ENCODE results near the gene TSPAN18. TPM values are rescaled to one million over a fixed set of nuclear protein-coding genes. Genes with fewer than 3 reads are reported as not detected.

Gene TSPAN18
- total RNA-seq, 1 experiment from 2014 or later = 0.77 TPM

DNA sequence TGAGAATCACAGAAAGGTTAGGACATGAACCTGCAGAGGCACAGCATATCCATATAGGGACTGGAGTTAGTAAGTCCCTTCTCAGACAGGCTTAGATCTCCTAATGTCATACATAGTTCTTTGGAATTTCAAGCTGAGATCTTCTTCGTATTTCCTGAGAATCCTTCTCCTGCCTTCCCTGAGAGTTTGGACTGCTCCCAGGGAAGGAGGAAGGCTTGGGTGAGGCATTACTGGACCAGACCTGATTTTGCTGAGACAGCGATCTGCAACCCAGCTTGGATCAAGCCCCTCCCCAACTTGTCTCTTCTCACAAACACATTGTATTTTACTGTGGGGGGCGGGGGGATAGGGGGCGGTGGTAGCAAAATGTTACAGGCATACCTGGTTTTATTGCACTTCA lies 108.5 kb downstream of the TSPAN18 start:
- ChIA-PET POLR2A (no interaction called here), CTCF (interaction anchor here (0.9 kb wide), 1 partner anchor 9 kb away, joined by 3 read pairs; no protein-coding TSS in a partner anchor)
- no TSS peak for BruUV-seq (replicated peaks)
- H3K36me3 Mint-ChIP-seq (ENCODE audit: insufficient read depth, unreplicated experiment) = no peaks in the 10 kb centered on the region
- no peak overlapping the region for H3K27ac Mint-ChIP-seq (ENCODE audit: low read depth, unreplicated experiment)
- no peak for DNase-seq (ENCODE audit: unreplicated experiment)
- intact Hi-C loops (cut with micrococcal nuclease) = no loop called here
- H3K9me3 Mint-ChIP-seq (ENCODE audit: unreplicated experiment) = no peaks in the 10 kb centered on the region
- H3K4me1 Mint-ChIP-seq (ENCODE audit: insufficient read depth, unreplicated experiment) = no peaks in the 10 kb centered on the region
- no peak overlapping the region for H3K4me3 Mint-ChIP-seq (ENCODE audit: unreplicated experiment)
- H3K27me3 Mint-ChIP-seq (ENCODE audit: insufficient read depth, unreplicated experiment) = peaks cover 35% of the 10 kb centered on the region
- TF ChIP-seq CTCF (IDR thresholded peaks at IDR 0.05; ENCODE audit: unreplicated experiment) = no peak

DNA sequence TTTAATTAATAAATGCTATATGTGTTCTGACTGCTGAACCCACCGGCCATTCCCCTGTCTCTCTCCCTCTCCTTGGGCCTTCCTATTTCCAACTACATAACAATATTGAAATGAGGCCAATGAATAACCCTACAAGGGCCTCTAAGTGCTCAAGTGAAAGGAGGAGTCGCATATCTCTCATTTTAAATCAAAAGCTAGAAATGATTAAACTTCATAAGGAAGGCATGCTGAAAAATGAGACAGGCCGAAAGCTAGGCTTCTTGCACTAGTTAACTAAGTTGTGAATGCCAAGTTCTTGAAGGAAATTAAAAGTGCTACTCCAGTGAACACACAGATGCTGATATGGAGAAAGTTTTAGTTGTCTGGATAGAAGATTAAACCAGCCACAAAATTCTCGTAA lies 109.2 kb downstream of the TSPAN18 start:
- Mint-ChIP-seq H3K36me3 (ENCODE audit: insufficient read depth, unreplicated experiment) (no peaks in the 10 kb centered on the region), H3K27ac (ENCODE audit: low read depth, unreplicated experiment) (no peak overlapping the region), H3K4me1 (ENCODE audit: insufficient read depth, unreplicated experiment) (no peaks in the 10 kb centered on the region), H3K9me3 (ENCODE audit: unreplicated experiment) (no peaks in the 10 kb centered on the region), H3K4me3 (ENCODE audit: unreplicated experiment) (no peak overlapping the region), H3K27me3 (ENCODE audit: insufficient read depth, unreplicated experiment) (peaks cover 41% of the 10 kb centered on the region)
- CTCF ChIA-PET = interaction anchor here (0.6 to 0.9 kb wide), 4 partner anchors 9 to 584 kb away, joined by 3 read pairs; no protein-coding TSS in a partner anchor
- BruUV-seq (replicated peaks) = no TSS peak
- POLR2A ChIA-PET = no interaction called here
- no peak for TF ChIP-seq CTCF (IDR thresholded peaks at IDR 0.05; ENCODE audit: unreplicated experiment)
- no peak for DNase-seq (ENCODE audit: unreplicated experiment)
- intact Hi-C loops (cut with micrococcal nuclease) = no loop called here

- CTCF ChIA-PET = no interaction called here
- peaks cover 48% of the 10 kb centered on the region for H3K27me3 Mint-ChIP-seq (ENCODE audit: insufficient read depth, unreplicated experiment)
- intact Hi-C loops (cut with micrococcal nuclease) = no loop called here
- H3K4me1 Mint-ChIP-seq (ENCODE audit: insufficient read depth, unreplicated experiment) = no peaks in the 10 kb centered on the region
- DNase-seq (ENCODE audit: unreplicated experiment) = no peak
- POLR2A ChIA-PET = no interaction called here
- no peak for TF ChIP-seq CTCF (IDR thresholded peaks at IDR 0.05; ENCODE audit: unreplicated experiment)
- no peaks in the 10 kb centered on the region for H3K9me3 Mint-ChIP-seq (ENCODE audit: unreplicated experiment)
- H3K27ac Mint-ChIP-seq (ENCODE audit: low read depth, unreplicated experiment) = no peak overlapping the region
- BruUV-seq (replicated peaks) = no TSS peak
- no peaks in the 10 kb centered on the region for H3K36me3 Mint-ChIP-seq (ENCODE audit: insufficient read depth, unreplicated experiment)
- H3K4me3 Mint-ChIP-seq (ENCODE audit: unreplicated experiment) = no peak overlapping the region
Observed at GRCh38 chr11:44837661-44838060, 110.9 kb downstream of the TSPAN18 start.

DNA sequence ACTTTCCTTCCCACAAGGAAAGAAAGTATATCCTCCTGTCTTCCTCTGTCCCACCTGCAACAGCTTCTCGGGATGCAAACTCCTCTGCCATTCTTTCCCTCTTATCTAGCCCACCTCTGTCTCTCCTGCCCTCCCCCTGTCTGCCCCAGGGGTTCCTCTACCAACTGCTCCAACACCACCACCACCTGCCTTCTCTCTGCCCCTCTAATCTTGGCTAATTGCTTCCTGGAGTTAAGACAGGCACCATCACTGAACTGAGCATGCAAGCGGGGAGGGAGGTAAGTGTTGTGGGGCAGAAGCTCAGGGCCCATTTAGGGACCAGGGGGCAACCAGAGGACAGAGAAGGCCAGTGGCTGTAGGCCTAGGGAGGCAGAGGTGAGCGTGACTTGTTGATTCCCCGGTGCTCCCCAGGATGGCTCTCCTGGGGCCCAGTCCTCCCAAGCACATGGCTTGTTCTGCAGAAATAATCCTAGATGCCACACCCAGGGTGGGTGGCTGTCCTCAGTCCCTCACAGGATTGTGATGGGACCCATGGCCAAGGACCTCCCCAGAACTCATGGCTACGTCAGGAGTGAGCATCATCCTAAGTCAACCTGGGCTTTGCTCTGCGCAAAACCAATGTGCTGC lies 112.8 kb downstream of the TSPAN18 start:
- Mint-ChIP-seq H3K27me3 (ENCODE audit: insufficient read depth, unreplicated experiment) (peaks cover 41% of the 10 kb centered on the region), H3K4me1 (ENCODE audit: insufficient read depth, unreplicated experiment) (no peaks in the 10 kb centered on the region), H3K9me3 (ENCODE audit: unreplicated experiment) (peaks cover 8% of the 10 kb centered on the region), H3K4me3 (ENCODE audit: unreplicated experiment) (no peak overlapping the region), H3K36me3 (ENCODE audit: insufficient read depth, unreplicated experiment) (no peaks in the 10 kb centered on the region), H3K27ac (ENCODE audit: low read depth, unreplicated experiment) (no peak overlapping the region)
- ChIA-PET CTCF (interaction anchor here (0.7 kb wide), 1 partner anchor 217 kb away, joined by 3 read pairs; no protein-coding TSS in a partner anchor), POLR2A (no interaction called here)
- no peak for DNase-seq (ENCODE audit: unreplicated experiment)
- no TSS peak for BruUV-seq (replicated peaks)
- intact Hi-C loops (cut with micrococcal nuclease) = no loop called here
- no peak for TF ChIP-seq CTCF (IDR thresholded peaks at IDR 0.05; ENCODE audit: unreplicated experiment)

Measured in MCF 10A (cell line).